Activated naive CD8-positive, alpha-beta T cell treated with anti-CD3 and anti-CD28 coated beads, Interleukin-2, amount 10 ng/mL, durations not matched to agents 7 days and 5 days (primary cell): Measurements from ENCODE around the gene NANOG. TPM values are rescaled to one million over a fixed set of nuclear protein-coding genes. Genes with fewer than 3 reads are reported as not detected.

Experiments used
- total RNA-seq, 2 experiments: library from RNA; stranded (reverse); gene quantifications; one replicate each; pipeline ENCODE4 v1.2.3, GENCODE V29; 2021

Gene NANOG
- total RNA-seq, 2 experiments from 2014 or later: not detected

Other genes starting within 250 kb of the NANOG start
- gene APOBEC1, start 123.5 kb upstream of the NANOG start, total RNA-seq: not detected
- not detected for gene GDF3, start 93.6 kb upstream of the NANOG start, total RNA-seq
- gene DPPA3, start 78.0 kb upstream of the NANOG start, total RNA-seq: not detected
- gene CLEC4C, start 42.0 kb upstream of the NANOG start, total RNA-seq: not detected
- gene NANOGNB, start 24.2 kb upstream of the NANOG start, total RNA-seq: not detected
- under 1 TPM in 1 of 2 experiments, not detected in 1; 0.11 TPM for gene SLC2A14, start 83.5 kb downstream of the NANOG start, total RNA-seq
- 100 to 1,000 TPM; 219 to 224 TPM for gene SLC2A3, start 146.8 kb downstream of the NANOG start, total RNA-seq
- gene FOXJ2, start 243.3 kb downstream of the NANOG start, total RNA-seq: 10 to 100 TPM; 26.4 to 26.9 TPM